ENCODE data around the gene SRMS.
"Not testable (repeated sequence)": the region's sequence is repeated elsewhere in the genome, so short reads cannot be mapped to it uniquely, and the experiment has no call there.

The SRMS gene

DNA sequence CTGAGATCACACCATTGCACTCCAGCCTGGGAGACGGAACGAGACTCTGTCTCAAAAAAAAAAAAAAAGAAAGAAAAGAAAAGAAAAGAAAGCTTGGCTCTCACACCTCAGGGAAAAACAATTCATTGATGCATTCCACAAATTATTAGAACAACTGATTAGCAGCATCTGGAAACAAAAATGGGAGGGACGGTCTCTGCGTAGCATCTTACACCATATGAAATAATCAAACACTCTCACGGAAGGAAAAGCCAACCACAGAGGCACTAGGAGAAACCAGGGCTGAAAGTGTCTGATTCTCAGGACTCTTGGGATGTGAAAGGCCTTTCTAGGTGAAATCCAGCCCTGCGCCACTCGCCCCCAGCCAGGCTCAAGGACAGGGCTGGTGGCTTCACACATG is 28.8 kb upstream of the SRMS start:
- H3K4me1 ChIP-seq (ENCODE audit: insufficient read depth, low read length), result peaks cover 12% of the 10 kb centered on the region
- H3K27ac ChIP-seq (ENCODE audit: low read depth, low read length), result no peak overlapping the region
- H3K9ac ChIP-seq (ENCODE audit: low read length), result no peak overlapping the region
- no peaks in the 10 kb centered on the region for H3K27me3 ChIP-seq (ENCODE audit: control insufficient read depth in 1 of 2, insufficient read depth in 2 of 2, low read length in 2 of 2)
- no peaks in the 10 kb centered on the region for H3K9me3 ChIP-seq (ENCODE audit: low read length)
- H3K4me3 ChIP-seq (ENCODE audit: low read depth in 1 of 2, low read length in 2 of 2), result no peak overlapping the region
- H3K36me3 ChIP-seq (ENCODE audit: insufficient read depth, low read length), result no peaks in the 10 kb centered on the region

DNA sequence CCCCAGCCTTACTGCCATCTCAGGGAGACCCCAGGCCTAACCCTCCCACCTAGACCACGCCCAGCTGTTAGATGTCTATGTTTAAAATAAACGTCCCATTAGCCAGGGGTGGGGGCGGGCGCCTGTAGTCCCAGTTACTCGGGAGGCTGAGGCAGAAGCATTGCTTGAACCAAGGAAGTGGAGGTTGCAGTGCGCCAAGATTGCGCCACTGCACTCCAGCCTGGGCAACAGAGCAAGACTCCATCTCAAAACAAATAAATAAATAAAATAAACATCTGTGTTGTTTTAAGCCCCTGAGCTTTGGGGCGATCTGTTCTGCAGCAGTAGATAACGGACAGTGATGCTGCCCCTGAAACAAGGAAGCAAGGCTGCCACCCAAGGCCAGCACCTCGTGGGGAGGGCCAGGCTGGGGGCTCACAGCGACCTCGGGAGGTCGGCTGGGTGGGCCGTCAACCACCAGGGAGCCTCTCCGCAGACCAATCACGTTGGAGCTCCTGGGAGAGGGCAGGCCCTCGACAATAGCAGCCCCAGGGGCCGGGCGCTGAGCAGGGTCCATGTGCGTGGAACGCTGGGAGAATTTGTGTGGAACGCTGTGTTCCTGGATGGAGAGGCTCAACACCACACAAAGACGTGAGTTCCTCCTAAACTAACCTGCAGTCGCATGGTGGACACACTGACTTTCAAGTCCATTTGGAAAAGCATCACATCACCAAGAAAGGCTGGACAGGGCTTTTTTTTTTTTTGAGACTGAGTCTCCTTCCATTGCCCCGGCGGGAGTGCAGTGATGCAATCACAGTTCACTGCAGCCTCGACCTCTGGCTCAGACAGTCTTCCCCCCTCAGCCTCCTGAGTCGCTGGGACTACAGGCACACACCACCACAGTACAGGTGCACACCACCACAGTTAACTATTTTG is 27.5 kb upstream of the SRMS start:
- Histone ChIP-seq H3K9ac (ENCODE audit: low read length) (no peak overlapping the region), H3K9me3 (ENCODE audit: low read length) (no peaks in the 10 kb centered on the region), H3K4me3 (ENCODE audit: low read depth in 1 of 2, low read length in 2 of 2) (peak overlapping the region in 1 of 2 donors; percentile 55), H3K27me3 (ENCODE audit: control insufficient read depth in 1 of 2, insufficient read depth in 2 of 2, low read length in 2 of 2) (no peaks in the 10 kb centered on the region), H3K27ac (ENCODE audit: low read depth, low read length) (peak overlapping the region; percentile 12), H3K36me3 (ENCODE audit: insufficient read depth, low read length) (no peaks in the 10 kb centered on the region), H3K4me1 (ENCODE audit: insufficient read depth, low read length) (peaks cover 12% of the 10 kb centered on the region)

DNA sequence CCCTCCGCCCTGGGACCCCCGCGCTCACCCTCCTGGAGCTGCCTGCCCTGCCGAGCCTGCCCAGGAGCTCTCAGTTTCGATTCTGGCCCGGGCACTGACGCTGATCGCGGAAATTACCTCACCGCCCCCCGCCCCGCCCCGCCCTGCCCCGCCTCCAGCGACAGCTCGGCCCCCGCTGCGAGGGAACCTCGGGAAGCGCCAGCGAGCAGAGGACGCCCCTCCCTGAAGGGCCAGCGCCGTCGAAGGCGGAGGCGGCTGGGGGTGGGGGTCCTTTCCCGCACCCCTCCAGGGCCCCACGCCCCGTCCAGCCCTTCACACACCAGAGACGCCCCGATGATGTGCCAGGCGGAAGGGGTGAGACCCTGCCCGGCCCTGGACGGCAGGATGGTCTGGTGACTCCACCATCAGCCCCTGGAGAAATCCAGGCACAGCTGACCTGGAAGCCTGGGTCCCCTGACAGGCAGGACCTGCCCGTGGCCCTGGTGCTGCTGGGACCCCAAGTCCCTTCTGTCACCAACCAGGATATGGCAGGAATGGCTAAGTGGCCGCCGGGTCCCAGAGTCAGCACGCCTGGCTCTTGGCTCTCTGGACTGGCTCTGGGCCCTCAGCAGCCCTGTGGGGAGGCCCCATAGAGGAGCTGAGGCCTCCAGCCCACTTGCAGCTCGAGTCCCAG is 26.7 kb upstream of the SRMS start, which contains the start of gene HELZ2:
Gene HELZ2 (minus strand): TSS at position 84 of the 673 bp plus-strand sequence. CDS start 1,854 bp downstream, outside the sequence.
- Histone ChIP-seq H3K27me3 (ENCODE audit: control insufficient read depth in 1 of 2, insufficient read depth in 2 of 2, low read length in 2 of 2) (no peaks in the 10 kb centered on the region), H3K4me1 (ENCODE audit: insufficient read depth, low read length) (peaks cover 12% of the 10 kb centered on the region), H3K4me3 (ENCODE audit: low read depth in 1 of 2, low read length in 2 of 2) (peak within 1 kb of the TSS; percentile 74 to 87), H3K9ac (ENCODE audit: low read length) (peak within 1 kb of the TSS; percentile 87), H3K36me3 (ENCODE audit: insufficient read depth, low read length) (no peaks in the 10 kb centered on the region), H3K27ac (ENCODE audit: low read depth, low read length) (peak within 1 kb of the TSS; percentile 68), H3K9me3 (ENCODE audit: low read length) (no peaks in the 10 kb centered on the region)

DNA sequence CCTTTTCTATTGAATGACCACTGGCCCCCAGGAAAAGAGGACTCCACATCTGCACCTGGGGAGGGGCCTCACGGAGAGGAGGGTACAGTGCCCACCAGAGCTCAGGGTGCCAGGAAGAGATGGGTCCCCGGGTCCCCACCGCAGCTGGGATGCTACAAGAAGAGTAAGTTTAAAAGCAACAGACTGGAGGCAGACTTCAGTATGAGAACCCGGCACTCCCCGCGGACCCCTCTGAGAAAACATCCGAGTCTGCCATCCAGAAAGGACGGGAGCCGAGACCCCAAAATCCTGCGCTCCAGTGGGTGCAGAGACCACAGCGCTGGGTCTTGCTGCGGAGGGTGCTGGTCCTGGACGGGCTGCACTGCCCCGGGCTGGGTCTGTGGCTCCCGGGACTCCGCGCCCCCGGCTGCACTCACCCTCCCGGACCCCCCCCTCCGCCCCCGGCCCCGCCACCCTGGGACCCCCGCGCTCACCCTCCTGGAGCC is 26.1 kb upstream of the SRMS start:
- H3K9ac ChIP-seq (ENCODE audit: low read length), result peak overlapping the region; percentile 87
- H3K27ac ChIP-seq (ENCODE audit: low read depth, low read length), result peak overlapping the region; percentile 68
- no peaks in the 10 kb centered on the region for H3K36me3 ChIP-seq (ENCODE audit: insufficient read depth, low read length)
- no peaks in the 10 kb centered on the region for H3K9me3 ChIP-seq (ENCODE audit: low read length)
- peak overlapping the region; percentile 74 to 87 for H3K4me3 ChIP-seq (ENCODE audit: low read depth in 1 of 2, low read length in 2 of 2)
- no peaks in the 10 kb centered on the region for H3K27me3 ChIP-seq (ENCODE audit: control insufficient read depth in 1 of 2, insufficient read depth in 2 of 2, low read length in 2 of 2)
- peaks cover 12% of the 10 kb centered on the region for H3K4me1 ChIP-seq (ENCODE audit: insufficient read depth, low read length)

DNA sequence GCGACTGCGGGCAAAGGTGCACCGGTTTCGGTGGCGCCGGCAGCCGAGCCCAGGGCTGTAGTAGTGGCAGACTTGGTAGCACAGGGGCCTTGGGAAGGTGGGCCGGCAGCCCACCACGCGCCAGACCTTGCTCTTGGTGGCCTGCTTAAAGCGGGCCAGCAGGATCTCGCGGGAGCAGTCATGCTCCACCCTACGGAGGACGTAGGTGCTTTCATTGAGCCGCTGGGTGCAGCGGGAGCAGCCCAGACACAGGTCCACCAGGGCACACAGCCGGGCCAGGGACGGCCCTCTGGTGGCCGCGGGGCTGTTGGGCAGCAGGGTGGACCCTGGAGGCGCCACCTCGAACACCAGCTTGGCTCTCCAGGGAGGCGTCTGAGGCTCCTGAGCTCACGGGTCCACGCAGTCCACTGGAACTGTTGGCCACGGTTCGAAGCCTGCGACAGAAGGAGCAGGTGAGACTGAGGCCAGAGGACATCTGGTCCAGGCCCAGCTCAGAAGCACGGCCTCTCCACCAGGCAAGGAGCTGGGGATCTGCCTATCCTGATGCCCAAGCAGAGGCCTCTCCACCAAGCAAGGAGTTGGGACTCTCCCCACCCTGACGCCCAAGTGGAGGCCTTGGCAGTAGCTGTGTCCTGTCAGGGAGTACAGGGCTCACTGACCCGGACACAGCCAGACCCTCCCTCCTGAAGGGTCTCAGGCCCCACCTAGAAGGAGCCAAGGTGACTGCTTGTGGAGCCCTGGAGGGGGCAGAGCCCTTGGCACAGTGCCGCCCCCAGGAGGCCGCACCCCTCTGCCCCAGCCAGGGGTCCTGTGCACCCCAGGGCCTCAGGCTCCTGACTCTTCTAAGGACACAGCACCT is 25.5 kb upstream of the SRMS start:
- peak overlapping the region; percentile 68 for H3K27ac ChIP-seq (ENCODE audit: low read depth, low read length)
- H3K4me1 ChIP-seq (ENCODE audit: insufficient read depth, low read length), result peaks cover 12% of the 10 kb centered on the region
- no peaks in the 10 kb centered on the region for H3K27me3 ChIP-seq (ENCODE audit: control insufficient read depth in 1 of 2, insufficient read depth in 2 of 2, low read length in 2 of 2)
- no peaks in the 10 kb centered on the region for H3K36me3 ChIP-seq (ENCODE audit: insufficient read depth, low read length)
- peak overlapping the region; percentile 87 for H3K9ac ChIP-seq (ENCODE audit: low read length)
- H3K9me3 ChIP-seq (ENCODE audit: low read length), result no peaks in the 10 kb centered on the region
- H3K4me3 ChIP-seq (ENCODE audit: low read depth in 1 of 2, low read length in 2 of 2), result peak overlapping the region; percentile 74 to 87

GRCh38 chr20:63572071-63572787 is 24.7 kb upstream of the SRMS start:
- no peaks in the 10 kb centered on the region for H3K9me3 ChIP-seq (ENCODE audit: low read length)

GRCh38 chr20:63571087-63571478 is 23.5 kb upstream of the SRMS start:
- H3K9ac ChIP-seq (ENCODE audit: low read length); H3K4me3 ChIP-seq (ENCODE audit: low read depth in 1 of 2, low read length in 2 of 2); H3K4me1 ChIP-seq (ENCODE audit: insufficient read depth, low read length); H3K27ac ChIP-seq (ENCODE audit: low read depth, low read length); H3K9me3 ChIP-seq (ENCODE audit: low read length); H3K27me3 ChIP-seq (ENCODE audit: control insufficient read depth in 1 of 2, insufficient read depth in 2 of 2, low read length in 2 of 2); H3K36me3 ChIP-seq (ENCODE audit: insufficient read depth, low read length): not testable (repeated sequence)

More at GRCh38 chr20:63572071-63572787, 24.7 kb upstream of the SRMS start:
- Histone ChIP-seq H3K4me1 (ENCODE audit: insufficient read depth, low read length) (peaks cover 9% of the 10 kb centered on the region), H3K4me3 (ENCODE audit: low read depth in 1 of 2, low read length in 2 of 2) (no peak overlapping the region), H3K9ac (ENCODE audit: low read length) (no peak overlapping the region), H3K36me3 (ENCODE audit: insufficient read depth, low read length) (no peaks in the 10 kb centered on the region), H3K27me3 (ENCODE audit: control insufficient read depth in 1 of 2, insufficient read depth in 2 of 2, low read length in 2 of 2) (no peaks in the 10 kb centered on the region), H3K27ac (ENCODE audit: low read depth, low read length) (no peak overlapping the region)

DNA sequence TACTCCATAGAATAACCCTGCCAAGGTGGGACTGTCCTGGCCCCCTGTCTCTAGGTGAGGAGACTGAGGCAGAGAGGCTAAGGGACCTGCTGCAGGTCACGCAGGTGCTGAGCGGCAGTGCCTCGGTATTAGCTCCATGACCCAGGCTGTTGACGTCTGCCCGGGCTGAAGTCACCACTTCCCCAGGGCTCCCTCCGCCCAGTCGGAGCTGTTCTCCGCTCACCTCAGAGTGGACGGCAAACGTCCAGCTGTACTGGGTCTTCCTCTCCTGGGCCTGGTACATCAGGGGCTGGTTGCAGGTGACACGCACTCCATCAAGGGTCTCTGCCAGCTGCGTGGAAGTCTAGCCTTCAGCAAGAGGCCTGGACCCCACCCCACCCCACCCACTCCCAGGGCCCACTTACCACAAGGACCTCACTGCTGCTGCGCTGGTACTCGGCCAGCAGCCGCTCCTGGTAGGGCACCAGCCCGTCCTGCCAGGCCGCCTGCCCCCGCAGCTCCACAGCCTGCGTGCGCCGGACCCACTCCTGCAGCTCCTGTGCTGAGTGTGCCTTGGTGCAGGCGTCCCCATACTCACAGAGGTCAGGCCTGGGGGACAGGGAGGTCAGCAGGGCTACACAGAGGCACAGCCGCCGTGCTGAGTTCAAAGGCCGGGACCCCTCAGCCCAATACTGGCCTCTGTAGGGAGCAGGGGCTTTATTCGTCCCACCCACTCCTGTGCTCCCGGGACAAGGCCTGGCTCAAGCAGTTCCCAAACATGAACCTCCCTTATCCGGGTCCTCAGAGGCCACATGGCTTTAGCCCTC is 22.9 kb upstream of the SRMS start:
- no peak overlapping the region for H3K27ac ChIP-seq (ENCODE audit: low read depth, low read length)
- H3K36me3 ChIP-seq (ENCODE audit: insufficient read depth, low read length), result no peaks in the 10 kb centered on the region
- no peak overlapping the region for H3K9ac ChIP-seq (ENCODE audit: low read length)
- H3K4me1 ChIP-seq (ENCODE audit: insufficient read depth, low read length), result peaks cover 9% of the 10 kb centered on the region
- H3K4me3 ChIP-seq (ENCODE audit: low read depth in 1 of 2, low read length in 2 of 2), result no peak overlapping the region
- H3K27me3 ChIP-seq (ENCODE audit: control insufficient read depth in 1 of 2, insufficient read depth in 2 of 2, low read length in 2 of 2), result no peaks in the 10 kb centered on the region
- no peaks in the 10 kb centered on the region for H3K9me3 ChIP-seq (ENCODE audit: low read length)

GRCh38 chr20:63568986-63569949 is 21.7 kb upstream of the SRMS start:
- Histone ChIP-seq H3K4me1 (ENCODE audit: insufficient read depth, low read length) (peaks cover 9% of the 10 kb centered on the region), H3K27me3 (ENCODE audit: control insufficient read depth in 1 of 2, insufficient read depth in 2 of 2, low read length in 2 of 2) (no peaks in the 10 kb centered on the region), H3K9ac (ENCODE audit: low read length) (no peak overlapping the region), H3K36me3 (ENCODE audit: insufficient read depth, low read length) (no peaks in the 10 kb centered on the region), H3K4me3 (ENCODE audit: low read depth in 1 of 2, low read length in 2 of 2) (no peak overlapping the region), H3K27ac (ENCODE audit: low read depth, low read length) (no peak overlapping the region), H3K9me3 (ENCODE audit: low read length) (no peaks in the 10 kb centered on the region)
